Fibroblast of villous mesenchyme (primary cell): ENCODE results near the gene PCBP2. TPM values are rescaled to one million over a fixed set of nuclear protein-coding genes. Genes with fewer than 3 reads are reported as not detected.

Source experiments
- DNase-seq: peaks from one replicate; pipeline ENCODE4 v3.0.0-alpha.2; 2010; ENCODE audit warnings: low read depth
- H3K4me3 ChIP-seq: 2 replicates; pipeline ENCODE4 v1.5.1; 2011; ENCODE audit warnings: low read depth, mild to moderate bottlenecking, low read length
- total RNA-seq: library from RNA; depleted of rRNA; stranded (reverse); fragments of >200 nt; gene quantifications from 2 replicates; pipeline ENCODE4 v1.2.3, GENCODE V29; 2012
- TF ChIP-seq, protein P1 (sequence below): IDR thresholded peaks from 2 replicates; pipeline ENCODE4 v1.5.1; 2012; ENCODE audit warnings: low read depth, mild to moderate bottlenecking, low read length; ENCODE audit not compliant: insufficient read depth

PCBP2 gene
- total RNA-seq, 1 donor, result 237 TPM

DNA sequence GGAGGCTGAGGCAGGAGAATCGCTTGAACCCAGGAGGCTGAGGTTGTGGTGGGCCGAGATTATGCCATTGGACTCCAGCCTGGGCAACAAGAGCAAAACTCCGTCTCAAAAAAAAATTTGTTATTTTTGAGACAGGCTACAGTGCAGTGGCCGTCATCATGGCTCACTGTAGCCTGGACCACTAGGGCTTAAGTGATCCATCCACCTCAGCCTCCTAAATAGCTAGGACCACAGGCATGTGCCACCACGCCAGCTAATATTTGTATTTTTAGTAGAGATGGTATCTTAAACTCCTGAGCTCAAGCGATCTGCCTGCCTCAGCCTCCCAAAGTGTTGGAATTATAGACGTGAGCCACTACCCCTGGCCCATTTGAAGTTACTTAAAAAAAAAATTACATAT lies 966 bp upstream of the PCBP2 start:
- DNase-seq, result no peak
- no peak overlapping the region for H3K4me3 ChIP-seq
- TF ChIP-seq, protein P1, sequence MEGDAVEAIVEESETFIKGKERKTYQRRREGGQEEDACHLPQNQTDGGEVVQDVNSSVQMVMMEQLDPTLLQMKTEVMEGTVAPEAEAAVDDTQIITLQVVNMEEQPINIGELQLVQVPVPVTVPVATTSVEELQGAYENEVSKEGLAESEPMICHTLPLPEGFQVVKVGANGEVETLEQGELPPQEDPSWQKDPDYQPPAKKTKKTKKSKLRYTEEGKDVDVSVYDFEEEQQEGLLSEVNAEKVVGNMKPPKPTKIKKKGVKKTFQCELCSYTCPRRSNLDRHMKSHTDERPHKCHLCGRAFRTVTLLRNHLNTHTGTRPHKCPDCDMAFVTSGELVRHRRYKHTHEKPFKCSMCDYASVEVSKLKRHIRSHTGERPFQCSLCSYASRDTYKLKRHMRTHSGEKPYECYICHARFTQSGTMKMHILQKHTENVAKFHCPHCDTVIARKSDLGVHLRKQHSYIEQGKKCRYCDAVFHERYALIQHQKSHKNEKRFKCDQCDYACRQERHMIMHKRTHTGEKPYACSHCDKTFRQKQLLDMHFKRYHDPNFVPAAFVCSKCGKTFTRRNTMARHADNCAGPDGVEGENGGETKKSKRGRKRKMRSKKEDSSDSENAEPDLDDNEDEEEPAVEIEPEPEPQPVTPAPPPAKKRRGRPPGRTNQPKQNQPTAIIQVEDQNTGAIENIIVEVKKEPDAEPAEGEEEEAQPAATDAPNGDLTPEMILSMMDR, result no peak

DNA sequence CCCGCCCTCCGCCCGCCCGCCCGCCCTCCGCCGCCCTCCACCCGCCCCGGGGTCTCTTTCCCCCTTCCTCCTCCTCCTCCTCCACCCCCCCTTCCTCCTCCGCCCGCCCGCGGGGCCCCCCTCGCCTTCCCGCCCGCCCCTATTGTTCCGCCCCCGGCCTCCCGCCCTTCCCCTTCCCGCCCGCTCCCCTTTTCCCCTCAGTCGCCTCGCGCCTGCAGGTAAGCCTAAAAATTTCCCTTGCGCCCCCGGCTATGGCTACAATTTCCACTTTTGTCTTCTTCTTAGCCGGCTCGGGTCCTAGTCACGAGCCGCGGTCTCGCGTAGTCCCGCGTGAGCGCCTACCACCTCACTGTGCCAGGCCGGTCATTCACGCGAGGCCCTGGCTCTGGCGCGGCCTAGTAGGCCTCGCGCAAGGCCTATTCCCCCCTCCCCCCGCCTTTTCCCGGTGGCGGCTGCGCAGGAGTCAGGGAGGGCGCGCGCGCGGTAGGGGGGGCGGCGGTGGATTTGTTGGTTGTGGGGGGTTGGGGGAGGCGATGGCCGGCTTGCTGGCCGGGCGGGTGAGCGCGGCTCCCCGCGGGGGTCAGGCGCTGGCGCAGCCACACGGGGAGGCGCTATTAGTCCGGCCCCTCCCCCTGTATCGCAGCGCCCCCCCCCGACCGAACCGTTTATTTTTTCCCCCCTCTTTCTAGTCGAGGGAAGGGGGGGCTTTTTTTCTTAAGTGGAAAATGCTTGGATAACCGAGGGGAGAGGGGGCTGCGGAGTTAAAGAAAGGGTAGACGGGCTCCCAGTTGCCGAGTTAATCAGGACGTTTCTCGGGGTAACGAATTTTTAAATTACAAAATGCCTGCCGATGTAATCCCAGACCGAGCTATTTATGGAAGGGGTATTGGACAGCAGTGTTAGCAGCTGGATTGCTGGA lies 516 bp downstream of the PCBP2 start:
- TF ChIP-seq, protein P1, result peak; percentile 21
- peak; percentile 93 for DNase-seq
- H3K4me3 ChIP-seq, result peak overlapping the region; percentile 97

DNA sequence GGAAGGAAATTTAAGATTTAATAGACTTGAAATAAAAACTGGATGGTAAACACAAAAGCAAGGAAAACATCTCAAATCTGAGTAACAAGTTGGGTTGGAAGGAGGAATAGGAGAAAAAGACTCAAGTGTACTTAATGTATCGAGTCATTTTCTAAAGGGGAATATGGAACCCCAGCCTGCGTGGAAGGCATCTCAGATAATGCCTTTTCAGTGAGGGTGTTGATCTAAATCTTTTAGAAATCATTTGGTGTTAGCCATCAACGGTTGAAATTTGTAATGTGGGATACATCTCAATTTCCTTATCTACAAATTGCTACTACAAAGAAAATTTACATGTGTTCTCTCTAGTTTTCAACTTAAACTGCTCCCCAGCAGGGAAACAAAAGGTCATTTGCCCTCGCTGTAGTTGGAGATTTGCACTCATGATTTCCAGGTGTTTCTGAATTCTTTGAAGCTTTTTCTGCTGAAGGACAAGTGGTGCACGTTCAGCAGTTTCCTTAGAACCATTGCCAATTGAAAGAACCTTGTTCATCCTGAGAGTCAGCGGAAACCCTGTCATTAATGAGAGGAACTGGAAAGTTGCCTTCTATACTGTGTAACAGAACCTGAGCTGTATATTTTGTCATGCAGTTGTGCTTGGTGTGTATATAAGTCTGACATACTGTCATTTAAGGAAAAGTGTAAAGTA lies 2.2 kb downstream of the PCBP2 start:
- no peak for DNase-seq
- TF ChIP-seq, protein P1, result no peak
- H3K4me3 ChIP-seq, result peak overlapping the region; percentile 97

DNA sequence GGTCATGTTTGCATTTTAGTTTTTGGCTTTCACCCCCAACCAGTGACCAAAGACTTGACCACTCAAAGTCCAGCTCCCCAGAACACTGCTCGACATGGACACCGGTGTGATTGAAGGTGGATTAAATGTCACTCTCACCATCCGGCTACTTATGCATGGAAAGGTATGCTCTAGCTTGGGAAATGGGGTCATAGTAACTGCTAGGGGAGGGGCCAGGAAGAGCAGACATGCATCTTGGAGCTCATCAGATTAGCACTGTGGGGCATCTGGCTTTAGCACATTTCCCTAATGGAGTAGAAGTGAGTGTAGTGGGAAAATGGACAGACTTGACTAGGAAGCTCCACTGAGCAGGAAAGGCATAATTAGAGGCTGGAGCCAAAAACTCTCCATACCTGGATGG lies 2.8 kb downstream of the PCBP2 start:
- DNase-seq, result no peak
- no peak overlapping the region for H3K4me3 ChIP-seq

DNA sequence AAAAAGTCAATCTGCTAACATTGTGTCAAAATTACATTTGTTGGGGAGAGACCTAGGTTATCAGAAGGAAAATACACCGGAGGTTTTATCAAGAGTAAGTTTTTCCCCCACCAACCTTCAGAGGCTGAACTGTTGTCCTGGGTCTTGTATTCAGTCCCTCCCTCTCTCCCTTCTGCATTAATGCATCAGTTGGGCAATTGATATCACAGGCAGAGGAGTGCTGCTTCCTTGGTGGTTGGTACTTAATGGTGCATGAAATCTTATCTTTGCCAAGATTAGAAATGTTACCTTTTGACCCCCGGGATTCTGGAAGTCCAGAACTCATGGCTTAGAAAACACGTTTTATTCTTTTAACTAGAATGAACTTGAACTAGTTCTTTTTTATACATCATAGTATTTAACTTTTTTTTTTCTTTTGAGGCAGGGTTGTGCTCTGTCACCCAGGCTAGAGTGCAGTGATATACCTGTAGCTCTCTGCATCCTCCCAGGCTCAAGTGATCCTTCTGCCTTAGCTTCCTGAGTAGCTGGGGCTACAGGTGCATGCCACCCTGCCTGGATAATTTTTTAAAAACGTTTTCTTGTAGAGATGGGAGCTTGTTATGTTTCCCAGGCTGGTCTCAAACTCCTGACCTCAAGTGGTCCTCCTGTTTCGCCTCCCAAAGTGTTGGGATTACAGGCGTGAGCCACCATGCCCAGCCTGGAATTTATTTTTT lies 4.9 kb downstream of the PCBP2 start:
- TF ChIP-seq, protein P1, result no peak
- H3K4me3 ChIP-seq, result no peak overlapping the region
- no peak for DNase-seq

More for the DNA sequence above, 2.8 kb downstream of the PCBP2 start:
- TF ChIP-seq, protein P1, result no peak

DNA sequence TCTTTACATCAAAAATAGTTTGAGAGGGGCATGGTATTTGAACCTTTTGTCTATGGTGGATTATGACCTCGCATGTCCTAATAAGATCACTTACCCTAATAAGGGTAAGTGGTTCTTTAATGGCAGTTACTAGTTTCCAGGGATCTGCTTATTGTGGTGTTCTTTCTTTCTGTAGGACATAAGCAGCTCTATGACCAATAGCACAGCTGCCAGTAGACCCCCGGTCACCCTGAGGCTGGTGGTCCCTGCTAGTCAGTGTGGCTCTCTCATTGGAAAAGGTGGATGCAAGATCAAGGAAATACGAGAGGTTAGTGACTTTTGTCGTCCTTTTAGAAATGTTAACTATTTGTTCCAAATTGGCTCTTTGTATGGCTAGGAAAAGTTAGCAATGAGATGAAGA lies 7.2 kb downstream of the PCBP2 start:
- no peak for DNase-seq
- no peak overlapping the region for H3K4me3 ChIP-seq
- TF ChIP-seq, protein P1, result no peak
